Endothelial cell of umbilical vein (primary cell): Measurements from ENCODE around the gene RFWD3. TPM values are rescaled to one million over a fixed set of nuclear protein-coding genes. Genes with fewer than 3 reads are reported as not detected.

Experiments
- BruUV-seq: library from RNA; stranded (reverse); fragments of 400-500 nt; replicated peaks from 2 replicates; lab custom pipeline; 2021; lab: Mats Ljungman, UMichigan
- CTCF ChIA-PET: fragments of 300-600, 350-600 bp; sonication (Branson Sonifier 250); formaldehyde crosslinking; loops from one replicate; lab custom pipeline; 2021; ENCODE audit warnings: antibody characterized with exemption, inconsistent platforms; lab: Charles Lee
- POLR2A ChIA-PET: fragments of 300-600, 350-600 bp; sonication (Branson Sonifier 250); formaldehyde crosslinking; loops from one replicate; lab custom pipeline; 2021; ENCODE audit warnings: antibody characterized with exemption, inconsistent platforms; lab: Charles Lee
- DNase-seq: peaks from one replicate; pipeline ENCODE4 v3.0.0-alpha.2; 2011; ENCODE audit warnings: low read depth, low spot score
- FAIRE-seq: peaks from 2 replicates; lab custom pipeline; 2011; peaks lifted over from hg19 to GRCh38; lab: Jason Lieb, UNC
- H2AFZ ChIP-seq: 2 replicates; pipeline ENCODE4 v1.6.0; 2012; ENCODE audit warnings: low read depth, low read length, control low read depth, inconsistent platforms
- H3K27ac ChIP-seq: 2 replicates; pipeline ENCODE4 v1.5.1; 2011; ENCODE audit warnings: low read depth, mild to moderate bottlenecking, control low read depth, low read length, moderate library complexity; ENCODE audit not compliant: insufficient read depth
- H3K27me3 ChIP-seq, 2 experiments: 2 replicates each; pipeline versions ENCODE4 v1.6.0 to v1.6.1; 2011; ENCODE audit warnings: low read length in 2 of 2, mixed read lengths in 1 of 2; ENCODE audit not compliant: control insufficient read depth in 2 of 2, insufficient read depth in 2 of 2
- H3K36me3 ChIP-seq, 2 experiments: 2 replicates in 1 of 2; 3 replicates in 1 of 2; pipeline ENCODE4 v1.5.1; 2011; ENCODE audit warnings: low read length in 2 of 2, mild to moderate bottlenecking in 1 of 2, moderate library complexity in 1 of 2; ENCODE audit not compliant: control insufficient read depth in 2 of 2, insufficient read depth in 2 of 2; ENCODE audit errors: extremely low read depth in 1 of 2
- H3K4me1 ChIP-seq: 3 replicates; pipeline ENCODE4 v1.5.1; 2011; ENCODE audit warnings: mild to moderate bottlenecking, low read length; ENCODE audit not compliant: control insufficient read depth, insufficient read depth; ENCODE audit errors: extremely low read depth
- H3K4me2 ChIP-seq: 2 replicates; pipeline ENCODE4 v1.6.1; 2011; ENCODE audit warnings: low read length, control low read depth, mixed read lengths; ENCODE audit not compliant: insufficient read depth
- H3K4me3 ChIP-seq, 3 experiments: fragments of 200-600 bp in 1 of 3; sonication (generic), shearing (Covaris generic) in 1 of 3; replicated peaks in 1 of 3; 2 replicates each; pipeline ENCODE4 v1.5.1; 2011 to 2016; ENCODE audit warnings: control low read depth in 3 of 3, low read length in 3 of 3, mild to moderate bottlenecking in 2 of 3, inconsistent platforms in 1 of 3, low read depth in 1 of 3, moderate library complexity in 1 of 3; ENCODE audit not compliant: insufficient read depth in 1 of 3
- H3K79me2 ChIP-seq: 2 replicates; pipeline ENCODE4 v1.6.0; 2012; ENCODE audit warnings: low read length, inconsistent platforms; ENCODE audit not compliant: control insufficient read depth, insufficient read depth
- H3K9ac ChIP-seq: replicated peaks from 2 replicates; pipeline ENCODE3; 2011; ENCODE audit warnings: low read length, control low read depth; ENCODE audit not compliant: insufficient read depth; ENCODE audit errors: extremely low read depth
- H3K9me1 ChIP-seq: replicated peaks from 3 replicates; pipeline ENCODE4 v1.6.0; 2011; ENCODE audit warnings: mild to moderate bottlenecking, low read length; ENCODE audit not compliant: control insufficient read depth, insufficient read depth; ENCODE audit errors: extremely low read depth
- H3K9me3 ChIP-seq: replicated peaks from 2 replicates; pipeline ENCODE4 v1.5.1; 2012; ENCODE audit warnings: low read length, inconsistent platforms; ENCODE audit not compliant: control insufficient read depth, insufficient read depth
- H4K20me1 ChIP-seq: replicated peaks from 2 replicates; pipeline ENCODE3; 2011; ENCODE audit warnings: mild to moderate bottlenecking, low read length; ENCODE audit not compliant: control insufficient read depth, insufficient read depth; ENCODE audit errors: extremely low read depth
- EZH2 ChIP-seq: IDR thresholded peaks from 2 replicates; pipeline ENCODE4 v1.6.1; 2012; ENCODE audit warnings: borderline replicate concordance, low read depth, mild to moderate bottlenecking, moderate library complexity, low read length, inconsistent platforms; ENCODE audit not compliant: severe bottlenecking
- FOS ChIP-seq: IDR thresholded peaks from 2 replicates; pipeline ENCODE4 v1.6.1; 2011; ENCODE audit warnings: mild to moderate bottlenecking, low read length, moderate library complexity, borderline replicate concordance; ENCODE audit not compliant: insufficient read depth
- GATA2 ChIP-seq: IDR thresholded peaks from 2 replicates; pipeline ENCODE4 v1.7.0; 2011; ENCODE audit warnings: low read depth, mild to moderate bottlenecking, moderate library complexity, mixed read lengths, low read length; ENCODE audit not compliant: insufficient read length, insufficient read depth
- JUN ChIP-seq: IDR thresholded peaks from 2 replicates; pipeline ENCODE4 v1.6.1; 2011; ENCODE audit warnings: borderline replicate concordance, low read depth; ENCODE audit not compliant: insufficient read length, insufficient read depth
- MYC ChIP-seq: IDR thresholded peaks from one replicate; pipeline ENCODE4 v1.6.1; 2011; ENCODE audit warnings: mild to moderate bottlenecking, low read depth, low read length
- POLR2A ChIP-seq: IDR thresholded peaks from 2 replicates; pipeline ENCODE4 v1.6.1; 2012; ENCODE audit warnings: low read depth, mild to moderate bottlenecking, control low read depth, low read length
- POLR2AphosphoS5 ChIP-seq: IDR thresholded peaks from 2 replicates; pipeline ENCODE4 v1.6.1; 2012; ENCODE audit warnings: low read depth, mild to moderate bottlenecking, control low read depth, low read length, moderate library complexity; ENCODE audit not compliant: insufficient read depth
- dilution Hi-C: fragments of 300-500 bp; cut with MboI; formaldehyde crosslinking; loops from one replicate; pipeline ENCODE4 v1.15.0; 2019; ENCODE audit warnings: low sequenced_read_pairs; ENCODE audit not compliant: extremely low pct_ligation_motif_present
- intact Hi-C: fragments of 100-400 bp; cut with micrococcal nuclease; formaldehyde crosslinking; loops from one replicate; pipeline ENCODE4 v1.10.0; 2022
- polyA plus RNA-seq, 4 experiments: library from polyadenylated mRNA; depleted of rRNA in 3 of 4; stranded (reverse) in 3 of 4; unstranded in 1 of 4; fragments of >200 nt; gene quantifications; 2 replicates each; pipeline versions ENCODE4 v1.2.1 to v1.2.3, GENCODE V29; 2011 to 2012; ENCODE audit warnings: missing spikeins in 1 of 4
- total RNA-seq: library from RNA; stranded (reverse); gene quantifications from 2 replicates; pipeline ENCODE4 v1.2.3, GENCODE V29; 2021
- TF ChIP-seq, protein P1 (sequence below), 2 donors: IDR thresholded peaks; 1 replicate in 1 of 2; 2 replicates in 1 of 2; pipeline ENCODE4 v1.5.1; 2011; ENCODE audit warnings: low read length in 2 of 2, mild to moderate bottlenecking in 2 of 2, moderate library complexity in 2 of 2, control low read depth in 1 of 2, inconsistent platforms in 1 of 2, low read depth in 1 of 2; ENCODE audit not compliant: insufficient read depth in 1 of 2; ENCODE audit errors: extremely low read depth in 1 of 2
- TF ChIP-seq, protein P2 (sequence below): IDR thresholded peaks from 2 replicates; pipeline ENCODE4 v1.6.1; 2011; ENCODE audit not compliant: insufficient read depth, insufficient read length

The RFWD3 gene
- total and polyA plus RNA-seq, 2 donors (not counting 3 experiments of a cell fraction or from before 2014, with no cell fraction given): 27.3 to 51.6 TPM

DNA sequence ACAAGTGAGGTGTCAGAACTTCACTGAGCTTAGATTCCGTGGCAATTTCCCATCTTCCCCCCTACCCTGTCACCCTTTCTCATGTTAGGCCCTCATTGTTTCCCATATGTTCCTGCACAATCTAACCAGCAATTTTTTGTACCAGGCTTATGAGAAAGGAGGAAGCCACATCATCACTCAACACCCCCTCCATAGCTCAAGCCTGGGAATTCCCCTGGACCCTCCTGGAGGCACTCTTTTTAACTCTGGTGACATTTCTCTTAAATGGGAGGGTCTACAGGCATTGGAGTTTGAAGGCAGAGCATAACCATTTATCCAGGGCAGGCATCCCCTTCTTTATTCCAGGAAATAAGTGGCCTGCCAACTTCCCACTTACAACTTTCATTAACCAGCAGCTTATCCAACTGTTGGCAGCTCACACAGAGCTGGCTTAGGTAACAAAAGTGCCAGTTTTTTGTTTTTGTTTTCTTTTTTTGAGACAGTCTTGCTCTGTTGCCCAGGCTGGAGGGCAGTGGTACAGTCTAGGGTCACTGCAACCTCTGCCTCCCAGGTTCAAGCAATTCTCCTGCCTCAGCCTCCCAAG lies 49.4 kb downstream of the RFWD3 start:
- no peaks in the 10 kb centered on the region for H4K20me1 ChIP-seq
- no peaks in the 10 kb centered on the region for H3K79me2 ChIP-seq
- no TSS peak for BruUV-seq
- no peak overlapping the region for H3K4me3 ChIP-seq
- ChIA-PET POLR2A (interaction anchor here (0.7 to 1.2 kb wide), 2 partner anchors 10 to 179 kb away, joined by 3 to 5 read pairs; partner anchors contain the start of gene GLG1), CTCF (interaction anchor here (1.1 kb wide), 1 partner anchor 34 kb away, joined by 3 read pairs; no protein-coding TSS in a partner anchor)
- no peaks in the 10 kb centered on the region for H3K9me3 ChIP-seq
- peak; percentile 48 for DNase-seq
- no peak for FAIRE-seq
- peaks cover 0 to 3% of the 10 kb centered on the region in 2 experiments for H3K36me3 ChIP-seq
- dilution Hi-C loops (no loop called here), intact Hi-C loops (no loop called here)
- TF ChIP-seq JUN (no peak), MYC (no peak), POLR2AphosphoS5 (no peak), EZH2 (no peak), GATA2 (no peak), POLR2A (no peak), FOS (no peak)
- TF ChIP-seq, protein P1, sequence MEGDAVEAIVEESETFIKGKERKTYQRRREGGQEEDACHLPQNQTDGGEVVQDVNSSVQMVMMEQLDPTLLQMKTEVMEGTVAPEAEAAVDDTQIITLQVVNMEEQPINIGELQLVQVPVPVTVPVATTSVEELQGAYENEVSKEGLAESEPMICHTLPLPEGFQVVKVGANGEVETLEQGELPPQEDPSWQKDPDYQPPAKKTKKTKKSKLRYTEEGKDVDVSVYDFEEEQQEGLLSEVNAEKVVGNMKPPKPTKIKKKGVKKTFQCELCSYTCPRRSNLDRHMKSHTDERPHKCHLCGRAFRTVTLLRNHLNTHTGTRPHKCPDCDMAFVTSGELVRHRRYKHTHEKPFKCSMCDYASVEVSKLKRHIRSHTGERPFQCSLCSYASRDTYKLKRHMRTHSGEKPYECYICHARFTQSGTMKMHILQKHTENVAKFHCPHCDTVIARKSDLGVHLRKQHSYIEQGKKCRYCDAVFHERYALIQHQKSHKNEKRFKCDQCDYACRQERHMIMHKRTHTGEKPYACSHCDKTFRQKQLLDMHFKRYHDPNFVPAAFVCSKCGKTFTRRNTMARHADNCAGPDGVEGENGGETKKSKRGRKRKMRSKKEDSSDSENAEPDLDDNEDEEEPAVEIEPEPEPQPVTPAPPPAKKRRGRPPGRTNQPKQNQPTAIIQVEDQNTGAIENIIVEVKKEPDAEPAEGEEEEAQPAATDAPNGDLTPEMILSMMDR (IDR thresholded peaks at IDR 0.05; ENCODE audit: extremely low read depth in 1 of 2, insufficient read depth in 1 of 2, low read depth in 1 of 2, low read length in 2 of 2): no peak
- TF ChIP-seq, protein P2, sequence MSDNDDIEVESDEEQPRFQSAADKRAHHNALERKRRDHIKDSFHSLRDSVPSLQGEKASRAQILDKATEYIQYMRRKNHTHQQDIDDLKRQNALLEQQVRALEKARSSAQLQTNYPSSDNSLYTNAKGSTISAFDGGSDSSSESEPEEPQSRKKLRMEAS: no peak
- no peaks in the 10 kb centered on the region for H3K9me1 ChIP-seq
- no peak overlapping the region for H2AFZ ChIP-seq
- no peak overlapping the region for H3K4me2 ChIP-seq
- H3K27ac ChIP-seq: no peak overlapping the region
- no peaks in the 10 kb centered on the region for H3K27me3 ChIP-seq
- H3K9ac ChIP-seq: no peak overlapping the region
- no peaks in the 10 kb centered on the region for H3K4me1 ChIP-seq
